Measurements from ENCODE around the gene TRRAP. TPM values are rescaled to one million over a fixed set of nuclear protein-coding genes. Genes with fewer than 3 reads are reported as not detected.
A peak's percentile ranks its signal among the peaks of the same experiment; 100 is the strongest.

Gene TRRAP
- total RNA-seq, 3 donors from 2014 or later: 24.6 to 39.0 (median 38.9) TPM

DNA sequence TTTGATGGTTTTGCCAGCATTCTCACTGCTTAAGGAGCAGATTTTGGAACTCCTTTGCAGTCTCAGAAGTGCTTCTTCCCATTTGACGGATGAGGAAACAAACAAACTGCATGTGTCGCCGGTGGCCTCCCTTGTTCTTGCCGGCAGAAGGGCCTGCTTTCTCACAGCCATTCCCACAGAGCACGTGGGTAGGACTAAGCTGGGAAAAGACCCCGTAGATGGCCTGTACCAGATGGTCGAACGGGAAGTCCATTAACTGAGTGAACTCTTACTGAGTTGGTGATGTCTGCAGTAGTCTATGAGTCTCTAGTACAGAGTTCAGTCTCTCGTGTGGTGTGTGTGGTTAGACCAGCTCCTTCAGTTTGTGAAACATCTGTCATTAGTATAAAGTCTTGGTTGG, 131.9 kb downstream of the TRRAP start:
- no peak for DNase-seq (ENCODE audit: low spot score in 2 of 2)
- Histone ChIP-seq H3K27ac (no peak overlapping the region), H3K27me3 (no peaks in the 10 kb centered on the region), H3K36me3 (peaks cover 15% of the 10 kb centered on the region), H3K4me3 (no peak overlapping the region), H3K9me3 (no peaks in the 10 kb centered on the region), H3K4me1 (no peaks in the 10 kb centered on the region)
- intact Hi-C loops (cut with DNase I; ENCODE audit: low total_unique reads): no loop called here
- TF ChIP-seq, protein P1, sequence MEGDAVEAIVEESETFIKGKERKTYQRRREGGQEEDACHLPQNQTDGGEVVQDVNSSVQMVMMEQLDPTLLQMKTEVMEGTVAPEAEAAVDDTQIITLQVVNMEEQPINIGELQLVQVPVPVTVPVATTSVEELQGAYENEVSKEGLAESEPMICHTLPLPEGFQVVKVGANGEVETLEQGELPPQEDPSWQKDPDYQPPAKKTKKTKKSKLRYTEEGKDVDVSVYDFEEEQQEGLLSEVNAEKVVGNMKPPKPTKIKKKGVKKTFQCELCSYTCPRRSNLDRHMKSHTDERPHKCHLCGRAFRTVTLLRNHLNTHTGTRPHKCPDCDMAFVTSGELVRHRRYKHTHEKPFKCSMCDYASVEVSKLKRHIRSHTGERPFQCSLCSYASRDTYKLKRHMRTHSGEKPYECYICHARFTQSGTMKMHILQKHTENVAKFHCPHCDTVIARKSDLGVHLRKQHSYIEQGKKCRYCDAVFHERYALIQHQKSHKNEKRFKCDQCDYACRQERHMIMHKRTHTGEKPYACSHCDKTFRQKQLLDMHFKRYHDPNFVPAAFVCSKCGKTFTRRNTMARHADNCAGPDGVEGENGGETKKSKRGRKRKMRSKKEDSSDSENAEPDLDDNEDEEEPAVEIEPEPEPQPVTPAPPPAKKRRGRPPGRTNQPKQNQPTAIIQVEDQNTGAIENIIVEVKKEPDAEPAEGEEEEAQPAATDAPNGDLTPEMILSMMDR (IDR thresholded peaks at IDR 0.05): no peak
- no peak for TF ChIP-seq POLR2AphosphoS5 (IDR thresholded peaks at IDR 0.05)
- TF ChIP-seq POLR2A (IDR thresholded peaks at IDR 0.05): no peak

DNA sequence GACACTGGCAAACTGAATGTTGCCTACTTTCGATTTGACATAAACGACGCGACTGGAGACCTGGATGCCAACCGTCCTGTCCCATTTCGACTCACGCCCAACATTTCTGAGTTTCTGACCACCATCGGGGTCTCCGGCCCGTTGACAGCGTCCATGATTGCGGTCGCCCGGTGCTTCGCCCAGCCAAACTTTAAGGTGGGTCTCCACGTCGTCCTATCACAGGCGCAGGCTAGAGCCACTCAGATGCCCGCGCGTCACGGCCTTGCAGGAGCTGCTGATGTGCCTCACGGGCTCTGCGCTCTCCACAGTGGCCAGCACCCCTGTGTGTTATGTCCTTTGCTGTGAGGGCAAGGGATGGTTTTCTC, 133.0 kb downstream of the TRRAP start:
- peak in 1 of 2 donors; percentile 4 for DNase-seq (ENCODE audit: low spot score in 2 of 2)
- H3K27me3 ChIP-seq: no peaks in the 10 kb centered on the region
- H3K36me3 ChIP-seq: peaks cover 15% of the 10 kb centered on the region

DNA sequence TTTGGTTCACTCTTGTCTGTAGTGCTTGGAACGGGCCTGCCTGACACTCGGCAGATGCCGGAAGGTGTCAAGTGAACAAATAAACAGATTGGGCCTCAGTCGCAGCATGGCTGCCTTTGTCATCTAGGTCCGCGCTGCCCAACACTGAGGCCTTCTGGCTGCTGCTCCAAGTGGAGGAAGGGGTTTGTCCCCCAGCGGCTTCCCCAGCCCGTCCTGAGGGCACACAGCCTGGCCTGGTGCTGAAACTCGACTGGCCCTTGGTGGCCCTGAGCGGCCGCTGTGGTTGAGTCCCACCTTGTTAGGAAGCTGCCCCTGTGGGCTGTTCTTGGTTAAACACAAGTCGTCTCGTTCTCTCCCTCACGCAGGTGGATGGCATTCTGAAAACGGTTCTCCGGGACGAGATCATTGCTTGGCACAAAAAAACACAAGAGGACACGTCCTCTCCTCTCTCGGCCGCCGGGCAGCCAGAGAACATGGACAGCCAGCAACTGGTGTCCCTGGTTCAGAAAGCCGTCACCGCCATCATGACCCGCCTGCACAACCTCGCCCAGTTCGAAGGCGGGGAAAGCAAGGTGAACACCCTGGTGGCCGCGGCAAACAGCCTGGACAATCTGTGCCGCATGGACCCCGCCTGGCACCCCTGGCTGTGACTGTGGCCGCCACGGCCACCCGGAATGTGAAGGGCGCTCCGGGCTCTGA, 133.5 kb downstream of the TRRAP start:
- no peaks in the 10 kb centered on the region for H3K27me3 ChIP-seq
- no peak overlapping the region for H3K27ac ChIP-seq
- H3K9me3 ChIP-seq: no peaks in the 10 kb centered on the region
- no peak overlapping the region for H3K4me3 ChIP-seq
- intact Hi-C loops (cut with DNase I; ENCODE audit: low total_unique reads): no loop called here
- no peak for DNase-seq (ENCODE audit: low spot score in 2 of 2)
- H3K4me1 ChIP-seq: no peaks in the 10 kb centered on the region
- peaks cover 15% of the 10 kb centered on the region for H3K36me3 ChIP-seq
- TF ChIP-seq POLR2A (IDR thresholded peaks at IDR 0.05) (no peak), POLR2AphosphoS5 (IDR thresholded peaks at IDR 0.05) (no peak)
- TF ChIP-seq, protein P1 (IDR thresholded peaks at IDR 0.05): no peak

More for the DNA sequence above, 133.0 kb downstream of the TRRAP start:
- TF ChIP-seq, protein P1 (IDR thresholded peaks at IDR 0.05): no peak
- TF ChIP-seq POLR2A (IDR thresholded peaks at IDR 0.05) (no peak), POLR2AphosphoS5 (IDR thresholded peaks at IDR 0.05) (no peak)
- Histone ChIP-seq H3K27ac (no peak overlapping the region), H3K4me1 (no peaks in the 10 kb centered on the region), H3K4me3 (no peak overlapping the region), H3K9me3 (no peaks in the 10 kb centered on the region)
- intact Hi-C loops (cut with DNase I; ENCODE audit: low total_unique reads): no loop called here

DNA sequence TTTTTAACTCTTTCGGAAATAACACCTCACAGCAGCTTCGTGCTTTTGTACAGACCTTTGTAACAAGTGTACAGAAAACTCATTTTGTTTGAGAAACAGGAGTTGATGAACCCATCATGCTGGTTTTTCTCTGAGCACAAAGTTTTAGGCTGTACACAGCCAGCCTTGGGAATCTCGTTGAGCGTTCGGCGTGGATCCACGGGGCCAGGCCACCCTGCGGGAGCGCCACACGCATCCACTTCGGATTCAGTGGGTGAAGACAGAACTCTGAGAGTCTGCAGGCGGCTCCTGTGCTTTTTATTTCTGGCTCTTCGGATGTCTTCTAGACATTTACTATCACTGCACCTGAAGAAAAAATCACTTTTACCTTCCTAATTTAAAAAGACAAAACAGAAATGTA, 134.4 kb downstream of the TRRAP start:
- H3K27me3 ChIP-seq: no peaks in the 10 kb centered on the region
- H3K36me3 ChIP-seq: peaks cover 15% of the 10 kb centered on the region
- no peaks in the 10 kb centered on the region for H3K9me3 ChIP-seq
- intact Hi-C loops (cut with DNase I; ENCODE audit: low total_unique reads): no loop called here
- no peaks in the 10 kb centered on the region for H3K4me1 ChIP-seq
- no peak for DNase-seq (ENCODE audit: low spot score in 2 of 2)
- H3K4me3 ChIP-seq: no peak overlapping the region
- TF ChIP-seq POLR2AphosphoS5 (IDR thresholded peaks at IDR 0.05): no peak
- no peak for TF ChIP-seq POLR2A (IDR thresholded peaks at IDR 0.05)
- TF ChIP-seq, protein P1 (IDR thresholded peaks at IDR 0.05): no peak
- no peak overlapping the region for H3K27ac ChIP-seq

DNA sequence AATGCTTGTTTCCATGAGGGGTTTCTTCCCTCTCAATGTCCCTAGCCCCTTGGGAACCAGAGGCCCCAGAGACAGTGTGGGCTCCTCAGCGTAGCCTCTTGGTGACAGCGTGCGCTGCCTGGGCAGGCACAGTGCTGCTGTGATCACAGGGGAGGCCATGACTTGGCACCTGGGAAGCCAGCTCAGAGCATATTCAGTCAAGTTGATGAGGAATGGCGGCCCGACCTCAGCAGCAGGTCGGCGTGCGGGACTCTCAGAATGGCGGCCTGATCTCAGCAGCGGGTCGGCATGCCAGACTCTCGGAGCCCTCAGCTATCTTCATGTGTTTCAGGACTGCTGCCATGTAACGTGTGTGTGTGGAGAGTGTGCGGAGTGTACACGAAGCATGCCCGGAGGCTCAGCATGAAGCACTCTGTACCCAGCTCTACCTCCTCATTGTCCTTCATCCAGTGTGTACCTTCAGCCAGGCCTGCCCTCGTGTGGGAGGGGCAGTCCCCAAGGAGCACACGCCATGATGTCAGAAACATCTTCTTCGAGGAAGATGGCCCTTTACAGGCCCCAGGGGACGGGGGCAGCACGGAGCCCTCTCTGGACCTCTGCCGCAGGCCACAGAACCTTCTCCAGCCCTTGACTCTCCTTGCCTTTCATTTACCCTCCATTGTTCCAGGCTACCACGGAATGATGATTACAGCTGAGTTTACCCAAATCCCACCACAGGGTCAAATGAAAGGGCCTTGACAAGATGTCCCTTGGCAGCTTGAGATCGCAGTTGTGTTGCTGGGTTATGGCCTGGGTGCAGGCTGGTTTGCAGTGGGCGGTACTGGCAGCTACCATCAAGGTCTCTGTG, 135.2 kb downstream of the TRRAP start:
- TF ChIP-seq POLR2A (IDR thresholded peaks at IDR 0.05) (no peak), POLR2AphosphoS5 (IDR thresholded peaks at IDR 0.05) (no peak)
- TF ChIP-seq, protein P1 (IDR thresholded peaks at IDR 0.05): no peak
- Histone ChIP-seq H3K9me3 (no peaks in the 10 kb centered on the region), H3K4me1 (no peaks in the 10 kb centered on the region), H3K36me3 (peaks cover 15% of the 10 kb centered on the region), H3K27me3 (no peaks in the 10 kb centered on the region), H3K4me3 (no peak overlapping the region), H3K27ac (no peak overlapping the region)
- intact Hi-C loops (cut with DNase I; ENCODE audit: low total_unique reads): no loop called here
- DNase-seq (ENCODE audit: low spot score in 2 of 2): no peak
